RWPE1 (cell line): Measurements from ENCODE around the gene TELO2.
A peak's percentile ranks its signal among the peaks of the same experiment; 100 is the strongest.

Experiments
- CTCF ChIA-PET: fragments of 350-600 bp; sonication (Branson Sonifier 250); formaldehyde crosslinking; extraction: SDS; loops from one replicate; lab custom pipeline; 2021; lab: Yijun Ruan, JAX
- POLR2A ChIA-PET: fragments of 400-600 bp; formaldehyde crosslinking; extraction: SDS; loops from one replicate; lab custom pipeline; 2020; ENCODE audit warnings: antibody characterized with exemption; ENCODE audit not compliant: low non-redundant PET; lab: Yijun Ruan, JAX
- DNase-seq: peaks from one replicate; pipeline ENCODE4 v3.0.0; 2012; ENCODE audit warnings: low spot score
- H3K27ac ChIP-seq: fragments of 450-650 bp; 2 replicates; pipeline ENCODE4 v1.5.1; 2017
- TF ChIP-seq, protein P1 (sequence below): fragments of 450-650 bp; conservative IDR thresholded peaks from 2 replicates; pipeline ENCODE4 v1.5.1; 2017; ENCODE audit warnings: low read depth, mild to moderate bottlenecking

Gene TELO2

DNA sequence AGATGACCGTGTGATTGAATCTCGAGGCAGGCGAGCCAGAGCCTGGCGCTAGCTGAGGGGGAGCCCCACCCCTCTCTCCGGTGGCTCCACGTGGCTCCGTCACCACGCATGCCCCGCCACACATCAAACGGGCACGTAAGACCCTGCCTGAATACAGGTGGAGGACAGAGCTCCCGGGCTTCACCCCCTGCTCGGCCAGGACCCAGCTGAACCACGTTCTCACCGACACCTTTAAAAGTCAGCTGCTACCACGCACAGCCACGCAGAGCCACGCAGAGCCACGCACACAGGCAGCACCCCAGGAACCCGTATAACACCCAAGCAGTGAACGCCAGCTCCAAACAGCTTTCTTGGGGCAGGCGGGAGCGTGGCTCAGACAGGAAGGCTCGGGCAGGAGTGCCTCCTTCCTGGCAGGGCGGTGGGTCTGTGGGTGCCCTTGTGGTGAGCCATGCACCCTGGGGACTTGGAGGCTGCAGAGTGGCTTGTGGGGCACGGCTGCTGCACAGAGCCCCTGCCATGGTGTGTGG lies 44.7 kb downstream of the TELO2 start:
- no peak for DNase-seq
- ChIA-PET POLR2A (interaction anchor here (0.5 kb wide), 1 partner anchor 74 kb away, joined by 3 read pairs; no protein-coding TSS in a partner anchor), CTCF (interaction anchor here (0.7 kb wide), 1 partner anchor 25 kb away, joined by 5 read pairs; no protein-coding TSS in a partner anchor)
- TF ChIP-seq, protein P1, sequence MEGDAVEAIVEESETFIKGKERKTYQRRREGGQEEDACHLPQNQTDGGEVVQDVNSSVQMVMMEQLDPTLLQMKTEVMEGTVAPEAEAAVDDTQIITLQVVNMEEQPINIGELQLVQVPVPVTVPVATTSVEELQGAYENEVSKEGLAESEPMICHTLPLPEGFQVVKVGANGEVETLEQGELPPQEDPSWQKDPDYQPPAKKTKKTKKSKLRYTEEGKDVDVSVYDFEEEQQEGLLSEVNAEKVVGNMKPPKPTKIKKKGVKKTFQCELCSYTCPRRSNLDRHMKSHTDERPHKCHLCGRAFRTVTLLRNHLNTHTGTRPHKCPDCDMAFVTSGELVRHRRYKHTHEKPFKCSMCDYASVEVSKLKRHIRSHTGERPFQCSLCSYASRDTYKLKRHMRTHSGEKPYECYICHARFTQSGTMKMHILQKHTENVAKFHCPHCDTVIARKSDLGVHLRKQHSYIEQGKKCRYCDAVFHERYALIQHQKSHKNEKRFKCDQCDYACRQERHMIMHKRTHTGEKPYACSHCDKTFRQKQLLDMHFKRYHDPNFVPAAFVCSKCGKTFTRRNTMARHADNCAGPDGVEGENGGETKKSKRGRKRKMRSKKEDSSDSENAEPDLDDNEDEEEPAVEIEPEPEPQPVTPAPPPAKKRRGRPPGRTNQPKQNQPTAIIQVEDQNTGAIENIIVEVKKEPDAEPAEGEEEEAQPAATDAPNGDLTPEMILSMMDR: no peak
- H3K27ac ChIP-seq: no peak overlapping the region

DNA sequence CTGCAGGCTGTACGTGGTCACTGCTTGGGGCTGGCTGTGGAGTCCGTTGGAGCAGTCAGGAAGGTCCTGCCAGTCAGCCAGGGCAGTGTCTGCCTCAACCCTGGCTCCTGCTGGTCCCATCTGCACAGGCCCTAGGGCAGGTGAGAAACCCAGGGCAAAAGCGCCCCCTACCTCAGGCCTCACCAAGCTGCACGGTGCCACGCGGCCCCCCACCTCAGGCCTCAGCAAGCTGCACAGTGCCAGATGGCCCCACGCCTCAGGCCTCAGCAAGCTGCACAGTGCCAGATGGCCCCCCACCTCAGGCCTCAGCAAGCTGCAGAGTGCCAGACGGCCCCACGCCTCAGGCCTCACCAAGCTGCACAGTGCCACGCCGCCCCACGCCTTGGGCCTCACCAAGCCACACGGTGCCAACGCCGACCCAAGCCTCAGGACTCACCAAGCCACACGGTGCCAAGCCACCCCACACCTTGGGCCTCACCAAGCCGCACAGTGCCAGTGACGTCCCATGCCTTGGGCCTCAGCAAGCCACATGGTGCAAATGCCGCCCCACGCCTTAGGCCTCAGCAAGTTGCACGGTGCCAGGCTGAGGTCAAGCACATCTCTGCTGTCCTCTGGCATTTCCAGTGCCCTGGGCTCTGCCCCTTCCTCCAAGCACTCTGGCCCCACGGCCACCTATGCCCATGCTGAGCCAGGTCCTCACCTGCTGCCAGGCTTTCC lies 45.8 kb downstream of the TELO2 start:
- H3K27ac ChIP-seq: no peak overlapping the region
- ChIA-PET CTCF (no interaction called here), POLR2A (no interaction called here)
- no peak for DNase-seq
- TF ChIP-seq, protein P1: no peak

DNA sequence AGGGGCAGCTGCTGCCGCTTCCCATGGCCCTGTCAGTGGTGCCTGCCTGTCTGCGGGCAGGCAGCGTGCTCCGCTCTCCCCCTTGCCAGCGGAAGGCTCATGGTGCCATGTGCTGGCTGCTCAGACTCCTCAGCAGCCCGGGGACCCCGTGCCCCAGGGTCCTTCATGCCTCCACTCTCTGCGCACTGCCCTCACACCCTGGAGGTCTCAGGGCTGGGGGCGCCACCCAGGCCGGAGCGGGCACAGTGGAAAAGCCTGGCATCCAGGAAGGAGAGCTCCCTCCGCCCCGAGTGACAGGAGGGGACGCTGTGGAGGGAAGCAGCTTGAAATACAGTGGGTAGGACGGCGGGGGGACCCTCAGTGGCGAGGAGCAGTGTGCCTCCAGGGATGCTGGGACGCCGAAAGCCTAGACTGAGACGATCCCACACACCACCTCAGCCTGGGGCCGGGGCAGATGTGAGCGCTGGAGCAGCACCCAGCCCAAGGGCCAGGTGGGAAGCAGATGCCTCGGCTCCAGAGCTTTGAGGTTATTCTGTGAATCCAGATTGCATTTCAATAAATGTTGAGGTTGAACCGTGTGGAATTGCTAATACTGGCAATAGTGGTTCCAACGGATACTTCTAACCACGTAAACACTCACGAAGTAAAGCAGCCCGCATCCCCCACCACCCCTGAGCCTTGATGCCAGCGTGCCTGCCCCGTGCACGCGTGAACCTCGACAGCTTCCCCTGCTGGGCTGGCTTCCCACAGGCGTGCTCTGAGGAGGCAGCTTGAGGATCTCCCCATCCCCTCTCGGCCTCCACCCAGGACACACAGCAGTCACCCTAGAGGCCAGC lies 46.8 kb downstream of the TELO2 start:
- POLR2A ChIA-PET: no interaction called here
- CTCF ChIA-PET: no interaction called here
- DNase-seq: no peak
- TF ChIP-seq, protein P1: no peak
- H3K27ac ChIP-seq: no peak overlapping the region

DNA sequence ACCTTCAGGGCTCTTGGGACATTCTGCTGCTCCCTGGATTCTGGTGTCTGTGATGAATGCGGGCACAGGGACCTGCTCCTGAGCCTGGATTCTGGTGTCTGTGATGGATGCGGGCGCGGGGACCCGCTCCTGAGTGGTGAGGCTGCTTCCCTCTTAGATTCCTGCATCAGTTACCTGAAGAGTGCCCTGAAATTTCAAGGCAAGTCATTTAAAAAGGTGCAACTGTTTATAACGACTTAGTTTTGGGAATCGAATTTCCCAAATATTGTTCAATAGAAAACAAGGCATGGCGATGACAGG lies 47.3 kb downstream of the TELO2 start:
- TF ChIP-seq, protein P1: no peak
- POLR2A ChIA-PET: no interaction called here
- no peak for DNase-seq
- CTCF ChIA-PET: no interaction called here
- no peak overlapping the region for H3K27ac ChIP-seq

DNA sequence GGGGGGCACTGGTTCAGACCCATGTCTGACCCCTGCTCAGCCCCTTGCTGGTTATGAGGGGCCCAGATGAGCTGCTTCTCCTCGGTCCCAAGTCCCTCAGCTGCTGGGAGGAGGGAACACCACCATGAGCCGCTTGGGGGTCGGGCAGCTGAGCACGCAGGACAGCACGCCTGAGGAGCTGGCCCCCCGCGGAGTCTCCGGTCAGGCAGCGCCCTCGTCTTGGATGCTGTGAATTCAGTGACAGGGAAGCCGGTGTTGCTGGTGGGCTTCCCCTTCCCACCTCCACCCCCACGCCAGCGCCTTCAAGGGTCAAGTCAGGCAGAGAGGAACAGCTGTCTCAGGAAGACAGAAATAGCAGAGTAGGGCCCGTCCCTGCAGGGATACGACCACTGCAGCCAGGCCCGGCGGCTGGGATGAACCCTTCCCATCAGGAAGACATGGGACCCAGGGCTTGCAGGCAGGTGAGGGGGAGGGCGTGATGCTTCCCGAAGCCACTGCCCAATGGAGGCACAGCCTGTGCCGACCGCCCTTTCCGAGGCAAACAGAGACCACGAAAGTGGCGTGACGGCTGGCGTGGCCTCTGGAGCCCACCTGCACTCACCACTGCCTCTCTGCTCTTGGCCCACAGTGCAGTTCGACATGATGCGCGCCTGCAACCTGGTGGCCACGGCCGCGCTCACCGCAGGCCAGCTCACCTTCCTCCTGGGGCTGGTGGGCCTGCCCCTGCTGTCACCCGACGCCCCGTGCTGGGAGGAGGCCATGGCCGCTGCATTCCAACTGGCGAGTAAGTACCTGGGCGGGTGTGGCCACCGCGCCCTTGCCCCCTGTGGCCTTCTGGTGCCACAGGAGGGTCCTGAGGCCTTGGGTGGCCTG lies 48.4 kb downstream of the TELO2 start:
- ChIA-PET CTCF (interaction anchor here (0.6 to 0.7 kb wide), 3 partner anchors 25 to 865 kb away, joined by 3 to 7 read pairs (median 3); no protein-coding TSS in a partner anchor), POLR2A (no interaction called here)
- no peak for DNase-seq
- TF ChIP-seq, protein P1: no peak
- H3K27ac ChIP-seq: peak overlapping the region; percentile 86

DNA sequence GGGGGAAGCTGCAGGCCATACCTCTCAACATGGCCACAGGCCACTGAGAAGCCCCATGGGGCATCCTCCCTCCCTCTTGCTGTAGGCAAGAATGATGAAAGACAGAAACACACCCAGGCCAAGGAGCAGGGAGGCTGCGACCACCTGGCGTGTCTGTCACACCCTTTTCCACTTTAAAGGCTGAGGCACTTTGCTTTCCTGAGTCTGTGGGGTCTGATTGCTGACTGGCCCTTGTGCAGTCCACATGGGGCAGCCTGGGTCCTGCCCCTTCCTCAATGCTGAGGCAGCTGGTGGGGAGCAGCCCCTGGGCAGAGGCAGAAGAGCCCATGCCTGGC lies 49.0 kb downstream of the TELO2 start:
- POLR2A ChIA-PET: no interaction called here
- CTCF ChIA-PET: interaction anchor here (0.6 to 0.7 kb wide), 3 partner anchors 26 to 866 kb away, joined by 3 to 7 read pairs (median 3); no protein-coding TSS in a partner anchor
- peak overlapping the region; percentile 86 for H3K27ac ChIP-seq
- DNase-seq: no peak
- TF ChIP-seq, protein P1: no peak
